Right kidney (tissue), 1 donor: ENCODE results near the gene HECW1.

ENCODE experiments used
- DNase-seq: peaks from one replicate; pipeline ENCODE4 v3.0.0-alpha.2; 2016

Gene HECW1

GRCh38 chr7:43439631-43440401 lies 327.4 kb downstream of the HECW1 start:
- peak; percentile 21 for DNase-seq

DNA sequence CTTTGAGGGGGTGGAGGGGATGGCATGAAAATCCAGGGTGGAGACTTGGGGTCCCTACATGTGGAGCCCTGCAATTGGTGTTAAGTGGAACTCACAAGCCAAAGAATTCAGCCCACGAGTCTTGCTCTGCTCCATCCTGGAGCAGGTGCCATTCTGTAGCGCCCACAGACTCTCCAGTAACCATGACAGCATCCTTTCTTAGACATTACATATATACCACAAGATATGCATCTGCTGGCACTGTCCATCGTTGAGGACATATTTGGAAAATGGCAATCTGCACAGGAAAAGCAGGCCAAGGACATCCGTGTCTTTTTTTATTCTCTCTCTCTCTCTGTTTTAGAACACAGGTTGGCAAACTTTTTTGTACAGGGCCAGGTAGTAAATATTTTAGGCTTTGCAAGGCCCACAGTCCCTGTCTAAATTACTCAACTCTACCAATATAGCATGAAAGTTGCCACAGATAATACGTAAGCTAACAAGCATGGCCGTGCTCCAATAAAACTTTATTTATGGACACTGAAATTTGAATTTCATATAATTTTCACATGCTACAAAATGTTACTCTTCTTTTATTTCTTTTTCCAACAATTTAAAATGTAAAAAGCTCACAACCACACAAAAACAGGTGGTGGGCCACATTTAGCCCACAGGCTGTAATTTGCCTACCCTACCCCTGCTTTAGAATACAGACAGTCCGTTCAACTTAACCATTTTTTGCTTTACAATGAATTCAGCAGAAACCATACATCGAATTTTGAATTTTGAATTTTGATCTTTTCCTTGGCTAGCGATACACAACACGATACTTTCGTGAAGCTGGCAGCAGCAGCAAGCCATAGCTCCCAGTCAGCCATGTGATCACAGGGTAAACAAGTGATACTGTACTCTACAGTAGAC lies 329.0 kb downstream of the HECW1 start:
- DNase-seq, result no peak

DNA sequence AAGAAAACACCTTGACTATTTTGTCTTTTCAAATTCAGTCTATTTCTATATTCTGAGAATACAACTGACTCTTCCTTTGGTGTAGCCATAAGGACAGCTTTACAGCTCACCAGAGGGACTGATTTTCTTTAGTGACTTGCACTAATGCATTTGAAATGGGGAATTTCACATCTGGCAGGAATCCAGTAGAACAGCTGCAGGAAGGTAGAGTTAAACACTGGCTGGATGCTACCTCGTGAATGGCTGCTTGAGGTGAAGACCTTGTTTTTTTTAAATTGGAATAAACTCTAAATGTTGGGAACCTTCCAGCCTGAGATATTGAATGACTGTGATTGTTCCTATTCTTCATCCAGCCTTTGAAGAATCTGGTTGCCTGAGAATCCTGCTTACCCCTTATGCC lies 330.9 kb downstream of the HECW1 start:
- no peak for DNase-seq

DNA sequence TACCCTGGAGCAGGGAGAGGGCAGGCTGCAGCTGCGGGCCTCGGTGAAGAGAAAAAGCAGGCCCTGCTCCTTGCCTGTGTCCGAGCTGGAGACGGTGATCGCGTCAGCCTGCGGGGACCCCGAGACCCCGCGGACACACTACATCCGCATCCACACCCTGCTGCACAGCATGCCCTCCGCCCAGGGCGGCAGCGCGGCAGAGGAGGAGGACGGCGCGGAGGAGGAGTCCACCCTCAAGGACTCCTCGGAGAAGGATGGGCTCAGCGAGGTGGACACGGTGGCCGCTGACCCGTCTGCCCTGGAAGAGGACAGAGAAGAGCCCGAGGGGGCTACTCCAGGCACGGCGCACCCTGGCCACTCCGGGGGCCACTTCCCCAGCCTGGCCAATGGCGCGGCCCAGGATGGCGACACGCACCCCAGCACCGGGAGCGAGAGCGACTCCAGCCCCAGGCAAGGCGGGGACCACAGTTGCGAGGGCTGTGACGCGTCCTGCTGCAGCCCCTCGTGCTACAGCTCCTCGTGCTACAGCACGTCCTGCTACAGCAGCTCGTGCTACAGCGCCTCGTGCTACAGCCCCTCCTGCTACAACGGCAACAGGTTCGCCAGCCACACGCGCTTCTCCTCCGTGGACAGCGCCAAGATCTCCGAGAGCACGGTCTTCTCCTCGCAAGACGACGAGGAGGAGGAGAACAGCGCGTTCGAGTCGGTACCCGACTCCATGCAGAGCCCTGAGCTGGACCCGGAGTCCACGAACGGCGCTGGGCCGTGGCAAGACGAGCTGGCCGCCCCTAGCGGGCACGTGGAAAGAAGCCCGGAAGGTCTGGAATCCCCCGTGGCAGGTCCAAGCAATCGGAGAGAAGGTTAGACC lies 332.5 kb downstream of the HECW1 start:
- no peak for DNase-seq

GRCh38 chr7:43449577-43449976 lies 337.1 kb downstream of the HECW1 start:
- DNase-seq, result no peak

DNA sequence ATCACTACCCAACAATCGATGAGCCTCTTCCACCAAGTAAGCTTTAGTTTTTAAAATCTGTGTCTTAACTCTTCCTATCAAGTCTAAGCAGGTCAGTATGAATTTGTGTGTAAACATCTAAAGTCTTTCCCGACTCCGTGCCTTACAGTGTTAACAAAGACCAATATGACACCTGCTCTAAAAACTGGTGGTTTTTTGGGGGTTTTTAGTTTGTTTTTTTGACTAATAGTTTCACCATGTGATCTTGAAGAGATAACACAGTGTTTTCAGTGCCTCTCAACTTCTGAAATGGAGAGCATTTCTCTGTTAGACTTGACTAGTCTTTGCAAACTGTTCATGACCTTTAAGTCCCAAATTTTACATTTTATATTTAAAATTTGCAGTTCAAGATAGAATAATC lies 338.4 kb downstream of the HECW1 start:
- DNase-seq, result no peak

DNA sequence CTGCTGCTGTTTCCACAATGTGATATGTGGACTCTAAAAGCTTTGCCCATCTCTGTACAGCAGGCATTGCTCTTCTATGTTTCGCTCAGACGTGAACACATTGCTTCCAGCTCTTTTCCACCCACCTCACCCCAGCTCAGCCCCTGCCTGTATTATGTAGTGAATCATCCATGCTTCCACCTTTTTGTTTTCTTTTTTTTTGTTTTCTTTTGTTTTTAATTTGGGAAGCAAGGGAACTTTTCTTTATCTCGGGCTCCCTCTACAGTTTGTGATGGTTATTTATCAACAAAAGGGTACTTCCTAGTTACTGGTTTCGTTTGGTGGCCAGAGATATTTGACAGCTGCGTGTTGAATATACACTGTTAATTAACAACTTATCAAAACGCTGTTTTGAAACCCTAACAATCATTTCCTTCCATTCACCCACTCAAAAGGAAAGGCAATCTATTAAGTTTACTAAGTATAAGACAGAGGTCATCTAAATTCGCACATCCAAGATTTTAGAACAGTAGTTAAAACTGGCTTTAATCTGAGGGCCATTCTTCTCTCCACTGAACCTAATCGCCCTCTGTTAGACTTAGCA lies 342.6 kb downstream of the HECW1 start:
- DNase-seq, result peak; percentile 47

- DNase-seq, result no peak
Measured at GRCh38 chr7:43456200-43456599, 343.8 kb downstream of the HECW1 start.

- DNase-seq, result no peak
Measured at GRCh38 chr7:43458330-43459018, 346.0 kb downstream of the HECW1 start.

DNA sequence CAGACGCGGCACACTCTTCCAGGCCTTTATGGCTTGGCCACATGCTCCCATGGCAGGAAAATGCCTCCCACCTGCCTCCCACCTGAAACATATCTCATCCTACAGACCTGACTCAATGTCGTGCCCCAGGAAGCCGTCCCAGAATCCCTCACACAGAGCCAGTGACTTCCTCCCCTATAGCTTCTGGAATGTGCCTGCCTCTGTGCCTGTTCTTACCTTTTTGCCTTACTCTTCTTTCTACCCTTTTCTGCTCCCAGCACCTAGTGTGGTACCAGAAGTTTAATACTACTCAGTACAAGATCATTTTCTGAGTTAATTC lies 346.5 kb downstream of the HECW1 start:
- no peak for DNase-seq

DNA sequence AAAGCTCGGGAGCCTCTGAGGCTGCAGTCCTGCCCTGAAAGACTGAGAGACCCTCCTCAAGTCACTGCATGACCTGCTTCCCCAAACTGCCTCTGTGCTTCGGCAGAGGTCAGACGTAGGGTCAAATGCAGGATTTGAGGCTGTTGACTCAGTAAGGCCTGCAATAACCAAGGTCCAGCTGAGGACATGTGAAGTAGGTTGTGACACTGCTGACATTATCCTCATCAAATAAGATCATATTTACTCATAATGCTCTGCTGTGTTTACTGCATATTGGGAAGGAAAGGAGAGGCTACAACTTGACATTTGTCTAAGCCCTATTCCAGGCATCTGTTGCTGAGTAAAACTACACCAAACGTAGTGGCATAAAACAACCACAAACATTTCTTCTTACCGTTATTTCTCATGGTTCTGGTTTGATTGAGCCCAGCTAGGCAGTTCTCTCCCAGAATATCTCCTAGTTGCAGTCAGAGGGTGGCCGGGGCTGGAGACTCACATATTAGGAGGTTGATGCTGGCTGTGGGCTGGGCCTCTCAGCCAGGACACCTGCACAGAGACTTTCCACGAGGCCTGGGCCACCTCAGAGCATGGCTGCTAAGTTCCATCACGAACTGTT lies 348.4 kb downstream of the HECW1 start:
- no peak for DNase-seq

DNA sequence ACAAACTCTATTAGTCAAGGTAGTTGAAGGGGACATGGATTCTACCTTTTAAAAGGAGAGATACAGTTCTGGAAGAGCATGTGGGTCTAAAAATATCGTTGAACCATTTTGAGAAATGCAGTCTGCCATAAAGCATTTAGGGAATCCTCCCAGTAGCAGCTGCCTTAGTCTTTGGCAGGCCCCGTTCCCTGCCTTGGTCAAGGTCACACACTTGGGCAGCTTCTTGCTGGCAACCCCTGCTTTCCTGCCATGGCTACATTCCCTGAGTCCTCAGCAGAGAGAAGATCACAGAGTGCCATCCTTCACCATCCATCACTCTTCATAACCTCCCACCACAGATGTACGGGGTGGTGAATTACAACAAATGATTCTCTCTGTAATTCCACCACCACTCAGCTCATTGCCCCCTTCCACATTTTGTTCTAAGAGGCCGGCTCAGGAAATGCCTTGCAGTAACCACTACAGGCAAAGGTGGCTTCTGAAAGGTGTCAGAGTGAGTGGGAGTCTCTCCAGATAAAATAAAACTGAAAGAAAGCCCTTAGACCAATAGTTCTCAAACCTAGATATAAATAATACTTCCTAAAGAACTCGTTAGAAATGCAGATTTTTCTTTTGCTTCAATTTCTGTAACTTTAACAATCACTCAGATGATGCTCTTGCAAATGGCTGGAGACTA lies 349.0 kb downstream of the HECW1 start:
- DNase-seq, result no peak

GRCh38 chr7:43462836-43463235 lies 350.4 kb downstream of the HECW1 start:
- DNase-seq, result no peak

DNA sequence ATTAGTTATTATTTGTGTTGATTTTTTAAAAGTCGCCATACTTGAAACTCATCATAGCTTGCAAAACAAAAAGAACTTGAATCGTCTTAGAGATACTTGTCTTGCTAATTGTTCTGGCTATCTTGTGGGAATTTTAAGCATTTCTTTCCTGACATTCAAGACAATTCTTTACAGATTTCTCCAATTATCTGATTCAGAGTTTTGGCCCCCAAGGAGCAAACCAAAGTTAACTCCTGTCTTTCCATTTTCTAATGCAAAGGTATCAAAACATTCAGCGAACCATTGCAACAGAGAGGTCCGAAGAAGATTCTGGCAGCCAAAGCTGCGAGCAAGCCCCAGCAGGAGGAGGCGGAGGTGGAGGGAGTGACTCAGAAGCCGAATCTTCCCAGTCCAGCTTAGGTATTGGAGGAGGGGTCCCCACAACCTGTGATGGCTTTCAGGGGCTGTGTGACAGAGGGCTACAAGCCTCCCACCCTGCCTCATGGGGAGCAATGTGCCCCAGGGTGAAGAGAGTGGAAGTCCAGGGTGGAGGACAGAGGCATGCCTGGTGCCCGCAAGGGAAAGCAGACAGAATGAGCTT lies 351.0 kb downstream of the HECW1 start:
- DNase-seq, result no peak

DNA sequence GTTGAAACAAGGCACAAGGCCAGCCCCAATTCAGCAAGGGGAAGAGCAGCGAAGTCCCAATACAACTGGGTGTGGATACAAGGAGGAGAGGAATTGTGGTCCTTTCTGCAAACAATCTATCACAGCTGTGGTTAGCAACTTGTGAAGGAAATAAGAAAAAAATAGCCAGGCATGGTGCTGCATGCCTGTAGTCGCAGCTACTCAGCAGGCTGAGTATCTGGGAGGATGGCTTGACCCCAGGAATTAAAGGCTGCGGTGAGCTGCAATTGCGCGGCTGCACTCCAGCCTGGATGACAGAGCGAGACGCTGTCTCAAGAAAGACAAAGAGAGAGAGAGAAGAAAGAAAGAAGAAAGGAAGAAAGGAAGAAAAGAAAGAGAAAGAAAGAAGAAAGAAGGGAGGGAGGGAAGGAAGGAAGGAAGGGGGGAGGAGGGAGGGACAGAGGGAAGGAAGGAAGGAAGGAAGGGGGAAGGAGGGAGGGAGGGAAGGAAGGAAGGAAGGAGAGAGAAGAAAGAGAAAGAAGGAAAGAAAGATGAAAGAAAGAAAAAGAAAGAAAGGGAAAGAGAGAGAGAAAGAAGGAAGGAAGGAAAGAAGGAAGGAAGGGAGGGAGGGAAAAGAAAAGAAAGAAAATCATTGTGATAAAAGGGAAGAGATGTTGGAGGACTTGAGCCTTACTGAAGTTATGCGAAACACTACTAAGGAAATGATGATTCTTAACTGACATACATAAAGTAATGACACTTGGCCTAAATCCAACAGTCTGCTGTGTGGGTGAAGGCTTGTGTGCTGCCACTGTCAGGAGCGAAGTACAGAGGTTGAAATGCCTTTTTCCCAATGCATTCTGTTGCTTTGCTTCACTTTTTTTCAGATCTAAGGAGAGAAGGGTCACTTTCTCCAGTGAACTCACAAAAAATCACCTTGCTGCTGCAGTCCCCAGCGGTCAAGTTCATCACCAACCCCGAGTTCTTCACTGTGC lies 353.4 kb downstream of the HECW1 start:
- no peak for DNase-seq

DNA sequence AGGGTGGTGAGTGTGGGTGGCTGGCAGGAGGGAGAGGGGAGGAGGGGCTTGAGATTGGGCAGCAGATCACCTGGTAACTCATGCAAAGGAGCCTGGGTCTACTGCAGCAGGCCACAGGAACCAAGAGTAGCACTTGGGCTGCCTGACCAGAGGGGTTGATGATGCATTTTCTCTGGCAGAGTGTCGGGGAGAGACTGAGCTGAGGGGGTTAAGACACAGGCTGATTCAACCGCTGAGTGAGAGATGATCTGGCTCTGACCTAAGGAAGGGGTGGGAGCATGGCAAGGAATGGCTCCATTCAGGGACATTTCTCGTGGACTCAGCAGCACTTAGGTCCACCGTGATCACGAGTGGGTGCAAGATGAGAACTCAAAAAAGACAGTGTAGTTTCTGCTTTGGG lies 355.0 kb downstream of the HECW1 start:
- DNase-seq, result no peak

- no peak for DNase-seq
Measured at GRCh38 chr7:43467846-43468245, 355.4 kb downstream of the HECW1 start.

DNA sequence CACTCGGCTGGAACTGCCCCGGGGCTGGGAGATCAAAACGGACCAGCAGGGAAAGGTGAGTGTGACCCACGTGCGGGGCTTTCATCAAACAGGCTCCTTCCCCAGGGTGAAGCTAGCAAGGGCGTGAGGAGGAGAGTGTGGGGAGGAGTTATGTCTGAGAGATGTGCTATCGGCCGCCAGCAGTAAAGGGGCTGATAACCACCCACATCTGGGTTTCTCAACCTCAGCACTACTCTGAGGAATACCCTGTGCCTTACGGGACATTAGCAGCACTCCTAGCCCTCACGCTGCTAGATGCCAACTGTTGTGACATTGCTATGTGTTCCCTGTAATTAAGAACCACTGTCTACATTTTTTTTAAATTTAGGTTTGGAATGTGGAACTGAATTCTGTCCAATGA lies 356.6 kb downstream of the HECW1 start:
- DNase-seq, result no peak

DNA sequence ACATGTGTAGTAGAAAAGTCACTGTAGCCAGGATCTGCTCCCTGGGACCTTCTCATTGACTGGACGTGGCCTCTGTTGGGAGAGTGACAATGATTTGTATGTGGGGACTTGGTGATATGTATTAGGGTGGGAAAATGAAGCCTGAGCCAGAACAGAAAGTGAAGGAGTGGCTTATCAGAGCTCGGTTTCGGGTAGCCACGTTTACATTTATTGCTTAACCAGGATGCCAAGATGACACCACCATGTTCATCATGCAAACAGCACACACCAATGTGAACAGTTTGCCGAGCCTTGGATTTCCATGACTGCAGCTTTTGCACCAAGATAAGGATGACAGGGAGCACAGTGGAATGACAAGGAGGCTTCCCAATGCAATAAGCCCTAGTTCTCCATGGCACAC lies 357.7 kb downstream of the HECW1 start:
- DNase-seq, result no peak
